ENCODE results near the gene CEP112. TPM values are rescaled to one million over a fixed set of nuclear protein-coding genes. Genes with fewer than 3 reads are reported as not detected.

Gene CEP112
- total and polyA plus RNA-seq, 2 experiments from 2014 or later: 4.0 to 4.3 TPM

DNA sequence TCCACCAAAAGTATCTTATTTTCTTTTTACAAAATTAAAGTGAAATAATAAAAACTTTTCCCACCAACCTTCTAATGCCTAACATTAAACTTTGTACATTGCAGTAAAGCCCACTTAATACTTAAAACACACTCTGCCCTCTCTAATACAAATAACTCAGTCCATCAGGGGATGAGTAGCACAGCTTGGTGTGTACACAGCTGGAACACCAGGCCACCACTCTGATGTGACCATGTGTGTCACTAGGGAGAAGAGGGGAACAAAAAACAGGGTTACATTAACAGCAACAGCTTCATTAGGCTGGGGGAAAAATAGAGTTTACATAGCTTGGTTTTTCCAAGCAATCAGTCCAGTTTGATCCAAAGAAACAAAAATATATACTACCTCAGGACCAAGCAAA, 295.0 kb downstream of the CEP112 start:
- DNase-seq (ENCODE audit: low spot score) (no peak), ATAC-seq (no peak)
- Mint-ChIP-seq H3K27ac (no peak overlapping the region), H3K4me3 (no peak overlapping the region), H3K4me1 (peaks cover 7% of the 10 kb centered on the region), H3K9me3 (no peaks in the 10 kb centered on the region), H3K27me3 (ENCODE audit: insufficient read depth, low read depth, poor library complexity) (no peaks in the 10 kb centered on the region), H3K36me3 (ENCODE audit: low read depth) (no peaks in the 10 kb centered on the region)
- no peak overlapping the region for H2AFZ ChIP-seq
- H3K36me3 ChIP-seq (ENCODE audit: insufficient read depth): no peaks in the 10 kb centered on the region
- H3K79me2 ChIP-seq (replicated peaks; ENCODE audit: insufficient read depth): no peaks in the 10 kb centered on the region
- no peak overlapping the region for H3K4me3 ChIP-seq
- no peaks in the 10 kb centered on the region for H3K27me3 ChIP-seq (ENCODE audit: insufficient read depth)
- H3K4me2 ChIP-seq: no peak overlapping the region
- H3K9me2 ChIP-seq (ENCODE audit: insufficient read depth): no peaks in the 10 kb centered on the region
- H3F3A ChIP-seq (replicated peaks; ENCODE audit: low read depth): no peaks in the 10 kb centered on the region
- no peak for TF ChIP-seq EZH2 (IDR thresholded peaks at IDR 0.05; ENCODE audit: low read depth, unreplicated experiment)
- no peaks in the 10 kb centered on the region for H4K20me1 ChIP-seq (replicated peaks; ENCODE audit: insufficient read depth)
- no peaks in the 10 kb centered on the region for H3K4me1 ChIP-seq (ENCODE audit: insufficient read depth)
- H3K27ac ChIP-seq (ENCODE audit: low read depth): no peak overlapping the region

DNA sequence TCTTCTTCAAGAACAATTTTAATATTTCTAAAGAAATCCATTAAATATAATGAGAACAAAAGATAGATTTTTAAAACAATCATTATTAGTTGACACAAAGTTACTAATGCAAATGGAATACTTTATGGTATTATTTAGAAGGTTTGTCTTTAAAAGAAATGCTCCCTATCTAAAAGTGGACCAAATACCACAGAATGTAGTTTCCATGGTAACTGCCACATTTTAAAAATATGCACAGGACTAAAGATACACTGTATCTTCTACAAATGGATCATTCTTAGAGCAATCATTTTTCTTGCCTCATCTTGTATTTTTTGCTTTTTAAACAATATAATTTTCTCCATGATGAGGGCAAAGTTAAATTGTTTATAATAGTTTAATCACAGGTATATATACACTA, 296.0 kb downstream of the CEP112 start:
- no peak overlapping the region for H2AFZ ChIP-seq
- H3K9me3 Mint-ChIP-seq: no peaks in the 10 kb centered on the region
- H3K27me3 ChIP-seq (ENCODE audit: insufficient read depth): no peaks in the 10 kb centered on the region
- H3K4me2 ChIP-seq: no peak overlapping the region
- H3K9me2 ChIP-seq (ENCODE audit: insufficient read depth): no peaks in the 10 kb centered on the region
- no peaks in the 10 kb centered on the region for H3K36me3 ChIP-seq (ENCODE audit: insufficient read depth)
- no peaks in the 10 kb centered on the region for H3K79me2 ChIP-seq (replicated peaks; ENCODE audit: insufficient read depth)
- no peaks in the 10 kb centered on the region for H4K20me1 ChIP-seq (replicated peaks; ENCODE audit: insufficient read depth)
- no peaks in the 10 kb centered on the region for H3K36me3 Mint-ChIP-seq (ENCODE audit: low read depth)
- no peak overlapping the region for H3K4me3 ChIP-seq
- no peak overlapping the region for H3K4me3 Mint-ChIP-seq
- H3K4me1 Mint-ChIP-seq: peaks cover 3% of the 10 kb centered on the region
- no peak for ATAC-seq
- no peaks in the 10 kb centered on the region for H3K4me1 ChIP-seq (ENCODE audit: insufficient read depth)
- no peak for DNase-seq (ENCODE audit: low spot score)
- no peaks in the 10 kb centered on the region for H3F3A ChIP-seq (replicated peaks; ENCODE audit: low read depth)
- no peaks in the 10 kb centered on the region for H3K27me3 Mint-ChIP-seq (ENCODE audit: insufficient read depth, low read depth, poor library complexity)
- H3K27ac Mint-ChIP-seq: no peak overlapping the region
- no peak overlapping the region for H3K27ac ChIP-seq (ENCODE audit: low read depth)
- TF ChIP-seq, protein P1, sequence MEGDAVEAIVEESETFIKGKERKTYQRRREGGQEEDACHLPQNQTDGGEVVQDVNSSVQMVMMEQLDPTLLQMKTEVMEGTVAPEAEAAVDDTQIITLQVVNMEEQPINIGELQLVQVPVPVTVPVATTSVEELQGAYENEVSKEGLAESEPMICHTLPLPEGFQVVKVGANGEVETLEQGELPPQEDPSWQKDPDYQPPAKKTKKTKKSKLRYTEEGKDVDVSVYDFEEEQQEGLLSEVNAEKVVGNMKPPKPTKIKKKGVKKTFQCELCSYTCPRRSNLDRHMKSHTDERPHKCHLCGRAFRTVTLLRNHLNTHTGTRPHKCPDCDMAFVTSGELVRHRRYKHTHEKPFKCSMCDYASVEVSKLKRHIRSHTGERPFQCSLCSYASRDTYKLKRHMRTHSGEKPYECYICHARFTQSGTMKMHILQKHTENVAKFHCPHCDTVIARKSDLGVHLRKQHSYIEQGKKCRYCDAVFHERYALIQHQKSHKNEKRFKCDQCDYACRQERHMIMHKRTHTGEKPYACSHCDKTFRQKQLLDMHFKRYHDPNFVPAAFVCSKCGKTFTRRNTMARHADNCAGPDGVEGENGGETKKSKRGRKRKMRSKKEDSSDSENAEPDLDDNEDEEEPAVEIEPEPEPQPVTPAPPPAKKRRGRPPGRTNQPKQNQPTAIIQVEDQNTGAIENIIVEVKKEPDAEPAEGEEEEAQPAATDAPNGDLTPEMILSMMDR (conservative IDR thresholded peaks at IDR 0.05; ENCODE audit: low read depth in 2 of 2): no peak
- no peak for TF ChIP-seq STAT1 (IDR thresholded peaks at IDR 0.05; ENCODE audit: unreplicated experiment)
- TF ChIP-seq, protein P2, sequence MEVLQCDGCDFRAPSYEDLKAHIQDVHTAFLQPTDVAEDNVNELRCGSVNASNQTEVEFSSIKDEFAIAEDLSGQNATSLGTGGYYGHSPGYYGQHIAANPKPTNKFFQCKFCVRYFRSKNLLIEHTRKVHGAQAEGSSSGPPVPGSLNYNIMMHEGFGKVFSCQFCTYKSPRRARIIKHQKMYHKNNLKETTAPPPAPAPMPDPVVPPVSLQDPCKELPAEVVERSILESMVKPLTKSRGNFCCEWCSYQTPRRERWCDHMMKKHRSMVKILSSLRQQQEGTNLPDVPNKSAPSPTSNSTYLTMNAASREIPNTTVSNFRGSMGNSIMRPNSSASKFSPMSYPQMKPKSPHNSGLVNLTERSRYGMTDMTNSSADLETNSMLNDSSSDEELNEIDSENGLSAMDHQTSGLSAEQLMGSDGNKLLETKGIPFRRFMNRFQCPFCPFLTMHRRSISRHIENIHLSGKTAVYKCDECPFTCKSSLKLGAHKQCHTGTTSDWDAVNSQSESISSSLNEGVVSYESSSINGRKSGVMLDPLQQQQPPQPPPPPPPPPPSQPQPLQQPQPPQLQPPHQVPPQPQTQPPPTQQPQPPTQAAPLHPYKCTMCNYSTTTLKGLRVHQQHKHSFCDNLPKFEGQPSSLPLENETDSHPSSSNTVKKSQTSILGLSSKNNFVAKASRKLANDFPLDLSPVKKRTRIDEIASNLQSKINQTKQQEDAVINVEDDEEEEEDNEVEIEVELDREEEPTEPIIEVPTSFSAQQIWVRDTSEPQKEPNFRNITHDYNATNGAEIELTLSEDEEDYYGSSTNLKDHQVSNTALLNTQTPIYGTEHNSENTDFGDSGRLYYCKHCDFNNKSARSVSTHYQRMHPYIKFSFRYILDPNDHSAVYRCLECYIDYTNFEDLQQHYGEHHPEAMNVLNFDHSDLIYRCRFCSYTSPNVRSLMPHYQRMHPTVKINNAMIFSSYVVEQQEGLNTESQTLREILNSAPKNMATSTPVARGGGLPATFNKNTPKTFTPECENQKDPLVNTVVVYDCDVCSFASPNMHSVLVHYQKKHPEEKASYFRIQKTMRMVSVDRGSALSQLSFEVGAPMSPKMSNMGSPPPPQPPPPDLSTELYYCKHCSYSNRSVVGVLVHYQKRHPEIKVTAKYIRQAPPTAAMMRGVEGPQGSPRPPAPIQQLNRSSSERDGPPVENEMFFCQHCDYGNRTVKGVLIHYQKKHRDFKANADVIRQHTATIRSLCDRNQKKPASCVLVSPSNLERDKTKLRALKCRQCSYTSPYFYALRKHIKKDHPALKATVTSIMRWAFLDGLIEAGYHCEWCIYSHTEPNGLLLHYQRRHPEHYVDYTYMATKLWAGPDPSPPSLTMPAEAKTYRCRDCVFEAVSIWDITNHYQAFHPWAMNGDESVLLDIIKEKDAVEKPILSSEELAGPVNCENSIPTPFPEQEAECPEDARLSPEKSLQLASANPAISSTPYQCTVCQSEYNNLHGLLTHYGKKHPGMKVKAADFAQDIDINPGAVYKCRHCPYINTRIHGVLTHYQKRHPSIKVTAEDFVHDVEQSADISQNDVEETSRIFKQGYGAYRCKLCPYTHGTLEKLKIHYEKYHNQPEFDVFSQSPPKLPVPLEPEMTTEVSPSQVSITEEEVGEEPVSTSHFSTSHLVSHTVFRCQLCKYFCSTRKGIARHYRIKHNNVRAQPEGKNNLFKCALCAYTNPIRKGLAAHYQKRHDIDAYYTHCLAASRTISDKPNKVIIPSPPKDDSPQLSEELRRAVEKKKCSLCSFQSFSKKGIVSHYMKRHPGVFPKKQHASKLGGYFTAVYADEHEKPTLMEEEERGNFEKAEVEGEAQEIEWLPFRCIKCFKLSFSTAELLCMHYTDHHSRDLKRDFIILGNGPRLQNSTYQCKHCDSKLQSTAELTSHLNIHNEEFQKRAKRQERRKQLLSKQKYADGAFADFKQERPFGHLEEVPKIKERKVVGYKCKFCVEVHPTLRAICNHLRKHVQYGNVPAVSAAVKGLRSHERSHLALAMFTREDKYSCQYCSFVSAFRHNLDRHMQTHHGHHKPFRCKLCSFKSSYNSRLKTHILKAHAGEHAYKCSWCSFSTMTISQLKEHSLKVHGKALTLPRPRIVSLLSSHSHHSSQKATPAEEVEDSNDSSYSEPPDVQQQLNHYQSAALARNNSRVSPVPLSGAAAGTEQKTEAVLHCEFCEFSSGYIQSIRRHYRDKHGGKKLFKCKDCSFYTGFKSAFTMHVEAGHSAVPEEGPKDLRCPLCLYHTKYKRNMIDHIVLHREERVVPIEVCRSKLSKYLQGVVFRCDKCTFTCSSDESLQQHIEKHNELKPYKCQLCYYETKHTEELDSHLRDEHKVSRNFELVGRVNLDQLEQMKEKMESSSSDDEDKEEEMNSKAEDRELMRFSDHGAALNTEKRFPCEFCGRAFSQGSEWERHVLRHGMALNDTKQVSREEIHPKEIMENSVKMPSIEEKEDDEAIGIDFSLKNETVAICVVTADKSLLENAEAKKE (CRISPR knock-in tag; IDR thresholded peaks at IDR 0.05): no peak
- no peak for TF ChIP-seq NANOG (IDR thresholded peaks at IDR 0.05; ENCODE audit: borderline replicate concordance)
- TF ChIP-seq ZNF331 (CRISPR knock-in tag; IDR thresholded peaks at IDR 0.05; ENCODE audit: low read depth): no peak
- TF ChIP-seq POLR2AphosphoS5 (IDR thresholded peaks at IDR 0.05; ENCODE audit: low read depth): no peak
- TF ChIP-seq, protein P3, sequence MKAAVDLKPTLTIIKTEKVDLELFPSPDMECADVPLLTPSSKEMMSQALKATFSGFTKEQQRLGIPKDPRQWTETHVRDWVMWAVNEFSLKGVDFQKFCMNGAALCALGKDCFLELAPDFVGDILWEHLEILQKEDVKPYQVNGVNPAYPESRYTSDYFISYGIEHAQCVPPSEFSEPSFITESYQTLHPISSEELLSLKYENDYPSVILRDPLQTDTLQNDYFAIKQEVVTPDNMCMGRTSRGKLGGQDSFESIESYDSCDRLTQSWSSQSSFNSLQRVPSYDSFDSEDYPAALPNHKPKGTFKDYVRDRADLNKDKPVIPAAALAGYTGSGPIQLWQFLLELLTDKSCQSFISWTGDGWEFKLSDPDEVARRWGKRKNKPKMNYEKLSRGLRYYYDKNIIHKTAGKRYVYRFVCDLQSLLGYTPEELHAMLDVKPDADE (IDR thresholded peaks at IDR 0.05): no peak
- TF ChIP-seq, protein P4, sequence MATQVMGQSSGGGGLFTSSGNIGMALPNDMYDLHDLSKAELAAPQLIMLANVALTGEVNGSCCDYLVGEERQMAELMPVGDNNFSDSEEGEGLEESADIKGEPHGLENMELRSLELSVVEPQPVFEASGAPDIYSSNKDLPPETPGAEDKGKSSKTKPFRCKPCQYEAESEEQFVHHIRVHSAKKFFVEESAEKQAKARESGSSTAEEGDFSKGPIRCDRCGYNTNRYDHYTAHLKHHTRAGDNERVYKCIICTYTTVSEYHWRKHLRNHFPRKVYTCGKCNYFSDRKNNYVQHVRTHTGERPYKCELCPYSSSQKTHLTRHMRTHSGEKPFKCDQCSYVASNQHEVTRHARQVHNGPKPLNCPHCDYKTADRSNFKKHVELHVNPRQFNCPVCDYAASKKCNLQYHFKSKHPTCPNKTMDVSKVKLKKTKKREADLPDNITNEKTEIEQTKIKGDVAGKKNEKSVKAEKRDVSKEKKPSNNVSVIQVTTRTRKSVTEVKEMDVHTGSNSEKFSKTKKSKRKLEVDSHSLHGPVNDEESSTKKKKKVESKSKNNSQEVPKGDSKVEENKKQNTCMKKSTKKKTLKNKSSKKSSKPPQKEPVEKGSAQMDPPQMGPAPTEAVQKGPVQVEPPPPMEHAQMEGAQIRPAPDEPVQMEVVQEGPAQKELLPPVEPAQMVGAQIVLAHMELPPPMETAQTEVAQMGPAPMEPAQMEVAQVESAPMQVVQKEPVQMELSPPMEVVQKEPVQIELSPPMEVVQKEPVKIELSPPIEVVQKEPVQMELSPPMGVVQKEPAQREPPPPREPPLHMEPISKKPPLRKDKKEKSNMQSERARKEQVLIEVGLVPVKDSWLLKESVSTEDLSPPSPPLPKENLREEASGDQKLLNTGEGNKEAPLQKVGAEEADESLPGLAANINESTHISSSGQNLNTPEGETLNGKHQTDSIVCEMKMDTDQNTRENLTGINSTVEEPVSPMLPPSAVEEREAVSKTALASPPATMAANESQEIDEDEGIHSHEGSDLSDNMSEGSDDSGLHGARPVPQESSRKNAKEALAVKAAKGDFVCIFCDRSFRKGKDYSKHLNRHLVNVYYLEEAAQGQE (IDR thresholded peaks at IDR 0.05; ENCODE audit: unreplicated experiment): no peak
- TF ChIP-seq EZH2phosphoT487 (IDR thresholded peaks at IDR 0.05; ENCODE audit: unreplicated experiment): no peak
